MG63 (cell line): ENCODE results near the gene CXXC5. TPM values are rescaled to one million over a fixed set of nuclear protein-coding genes. Genes with fewer than 3 reads are reported as not detected.
A peak's percentile ranks its signal among the peaks of the same experiment; 100 is the strongest.
"Not testable (repeated sequence)": the region's sequence is repeated elsewhere in the genome, so short reads cannot be mapped to it uniquely, and the experiment has no call there.

Experiments
- DNase-seq: peaks from one replicate; pipeline ENCODE4 v3.0.0-alpha.2; 2020
- H3K27me3 ChIP-seq: fragments of 250-450 bp; sonication (Bioruptor Pico); 2 replicates; pipeline ENCODE4 v1.5.1; 2020; ENCODE audit warnings: mild to moderate bottlenecking, moderate library complexity
- H3K36me3 ChIP-seq: fragments of 250-450 bp; sonication (Bioruptor Pico); 2 replicates; pipeline ENCODE4 v1.5.1; 2020; ENCODE audit warnings: mild to moderate bottlenecking, moderate library complexity
- H3K4me3 ChIP-seq: fragments of 250-450 bp; sonication (Bioruptor Pico); 2 replicates; pipeline ENCODE4 v1.5.1; 2020; ENCODE audit warnings: mild to moderate bottlenecking, moderate library complexity
- H3K9me3 ChIP-seq: fragments of 250-450 bp; sonication (Bioruptor Pico); 2 replicates; pipeline ENCODE4 v1.5.1; 2020; ENCODE audit warnings: mild to moderate bottlenecking, moderate library complexity
- total RNA-seq: library from RNA; depleted of rRNA; stranded (reverse); fragments of >200 nt; shearing (Covaris generic); gene quantifications from 2 replicates; pipeline ENCODE4 v1.2.3, GENCODE V29; 2014; ENCODE audit warnings: low replicate concordance; rRNA removed

The CXXC5 gene
- total RNA-seq, 1 experiment from 2014 or later, result 193 TPM

DNA sequence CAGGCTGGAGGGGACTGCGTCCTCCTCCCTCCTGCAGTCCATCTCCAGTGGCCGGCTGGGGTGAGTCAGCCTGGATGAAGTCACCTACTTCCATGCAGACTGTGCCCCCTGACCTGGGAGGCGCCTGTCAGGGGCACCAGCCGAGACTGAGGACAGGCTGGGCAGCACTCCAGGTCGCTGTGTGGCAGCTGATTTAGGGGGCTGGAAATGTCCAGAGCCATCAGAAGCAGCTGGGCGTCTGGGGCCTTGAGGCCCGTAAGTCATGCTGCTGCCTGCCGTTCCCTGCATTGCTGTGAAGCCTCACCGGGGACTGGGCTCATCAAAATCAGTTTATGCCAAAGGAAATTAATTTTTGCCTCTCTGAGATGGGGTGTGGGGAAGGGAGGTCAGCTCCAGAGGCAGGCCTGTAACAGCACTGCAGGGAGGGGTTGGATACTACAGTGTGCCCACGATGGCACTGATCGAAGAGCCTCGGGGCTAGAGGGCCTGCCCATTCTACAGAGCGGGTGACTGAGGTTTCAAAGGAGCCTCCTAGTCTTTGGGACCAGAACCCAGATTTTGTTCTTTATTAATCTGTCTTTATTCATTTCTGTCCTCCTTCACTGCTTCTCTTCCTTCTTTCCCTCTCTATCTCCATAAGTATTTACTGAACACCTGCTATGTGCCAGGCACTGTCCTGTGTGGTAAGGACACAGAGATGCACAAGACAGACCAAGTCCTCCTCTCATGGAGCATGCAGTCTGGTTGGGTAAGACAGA, 77.1 kb downstream of the CXXC5 start:
- no peaks in the 10 kb centered on the region for H3K36me3 ChIP-seq
- no peak overlapping the region for H3K4me3 ChIP-seq
- DNase-seq, result peak; percentile 98
- H3K27me3 ChIP-seq, result no peaks in the 10 kb centered on the region
- peaks cover 2% of the 10 kb centered on the region for H3K9me3 ChIP-seq

DNA sequence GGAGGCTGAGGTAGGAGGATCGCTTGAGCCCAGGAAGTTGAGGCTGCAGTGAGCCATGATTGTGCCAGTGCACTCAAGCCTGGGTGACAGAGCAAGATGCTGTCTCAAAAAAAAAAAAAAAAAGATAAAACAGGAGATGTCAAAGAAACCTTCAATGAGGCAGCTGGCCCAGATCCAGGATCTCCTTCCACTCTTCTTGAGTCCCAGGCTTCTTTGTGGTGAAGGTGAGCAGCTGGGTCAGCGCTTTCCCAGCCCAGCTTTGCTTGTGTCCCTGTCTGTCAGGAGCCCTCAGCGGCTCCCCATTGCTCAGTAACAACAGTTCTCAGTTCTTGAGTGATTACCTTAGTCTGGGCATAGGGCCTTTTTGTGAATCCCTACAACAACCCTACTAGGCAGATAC, 78.1 kb downstream of the CXXC5 start:
- no peaks in the 10 kb centered on the region for H3K9me3 ChIP-seq
- H3K36me3 ChIP-seq, result no peaks in the 10 kb centered on the region
- no peak for DNase-seq
- H3K4me3 ChIP-seq, result no peak overlapping the region
- H3K27me3 ChIP-seq, result no peaks in the 10 kb centered on the region

DNA sequence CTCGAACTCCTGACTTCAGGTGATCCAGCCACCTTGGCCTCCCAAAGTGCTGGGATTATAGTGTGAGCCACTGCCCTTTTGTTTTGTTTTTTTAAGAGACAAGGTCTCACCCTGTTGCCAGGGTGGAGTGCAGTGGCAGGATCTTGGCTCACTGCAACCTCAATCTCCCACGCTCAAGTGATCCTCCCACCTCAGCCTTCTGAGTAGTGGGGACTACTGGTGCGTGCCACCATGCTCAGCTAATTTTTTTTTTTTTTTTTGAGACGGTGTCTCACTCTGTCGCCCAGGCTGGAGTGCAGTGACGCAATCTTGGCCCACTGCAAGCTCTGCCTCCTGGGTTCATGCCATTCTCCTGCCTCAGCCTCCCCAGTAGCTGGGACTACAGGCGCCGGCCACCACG, 79.5 kb downstream of the CXXC5 start:
- H3K36me3 ChIP-seq, H3K4me3 ChIP-seq, DNase-seq, H3K27me3 ChIP-seq, H3K9me3 ChIP-seq: not testable (repeated sequence)

DNA sequence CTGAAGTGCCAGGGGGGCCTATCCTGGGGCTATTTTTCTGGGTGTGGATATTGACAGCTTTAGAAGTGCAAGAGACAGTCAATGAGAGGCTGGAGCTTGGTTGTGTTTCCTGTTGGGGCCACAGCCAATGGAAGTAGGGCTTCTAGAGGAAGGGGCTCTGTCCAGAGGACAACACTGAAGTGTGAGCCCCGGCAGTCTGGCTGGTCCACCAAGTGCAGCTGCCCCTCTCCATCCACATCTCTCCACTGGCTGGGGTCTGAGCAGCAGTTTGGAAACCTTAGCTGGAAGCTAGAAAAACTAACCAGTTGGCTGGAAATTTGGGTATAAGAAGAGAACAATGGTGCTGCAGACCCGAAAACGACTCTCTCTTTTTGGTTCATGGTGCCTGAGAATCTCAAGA, 83.1 kb downstream of the CXXC5 start:
- Histone ChIP-seq H3K27me3 (no peaks in the 10 kb centered on the region), H3K36me3 (no peaks in the 10 kb centered on the region), H3K9me3 (no peaks in the 10 kb centered on the region), H3K4me3 (no peak overlapping the region)
- DNase-seq, result no peak

DNA sequence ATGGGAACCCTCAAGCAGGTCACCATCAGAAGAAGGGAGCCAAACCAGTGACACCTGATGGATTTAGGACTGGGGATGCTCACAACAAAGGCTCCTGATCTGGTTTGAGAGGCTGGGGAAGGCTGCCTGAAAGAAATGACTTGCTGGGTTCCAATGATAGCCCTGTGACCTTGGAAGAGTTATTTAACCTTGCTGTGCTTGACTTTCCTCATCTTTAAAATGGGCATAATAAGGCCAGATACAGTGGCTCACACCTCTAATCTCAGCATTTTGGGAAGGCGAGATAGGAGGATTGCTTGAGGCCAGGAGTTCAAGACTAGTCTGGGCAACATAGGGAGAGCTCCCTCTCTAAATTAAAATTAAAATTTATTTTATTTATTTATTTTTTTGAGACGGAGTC, 83.9 kb downstream of the CXXC5 start:
- Histone ChIP-seq H3K4me3 (no peak overlapping the region), H3K36me3 (no peaks in the 10 kb centered on the region), H3K27me3 (no peaks in the 10 kb centered on the region), H3K9me3 (no peaks in the 10 kb centered on the region)
- DNase-seq, result no peak

DNA sequence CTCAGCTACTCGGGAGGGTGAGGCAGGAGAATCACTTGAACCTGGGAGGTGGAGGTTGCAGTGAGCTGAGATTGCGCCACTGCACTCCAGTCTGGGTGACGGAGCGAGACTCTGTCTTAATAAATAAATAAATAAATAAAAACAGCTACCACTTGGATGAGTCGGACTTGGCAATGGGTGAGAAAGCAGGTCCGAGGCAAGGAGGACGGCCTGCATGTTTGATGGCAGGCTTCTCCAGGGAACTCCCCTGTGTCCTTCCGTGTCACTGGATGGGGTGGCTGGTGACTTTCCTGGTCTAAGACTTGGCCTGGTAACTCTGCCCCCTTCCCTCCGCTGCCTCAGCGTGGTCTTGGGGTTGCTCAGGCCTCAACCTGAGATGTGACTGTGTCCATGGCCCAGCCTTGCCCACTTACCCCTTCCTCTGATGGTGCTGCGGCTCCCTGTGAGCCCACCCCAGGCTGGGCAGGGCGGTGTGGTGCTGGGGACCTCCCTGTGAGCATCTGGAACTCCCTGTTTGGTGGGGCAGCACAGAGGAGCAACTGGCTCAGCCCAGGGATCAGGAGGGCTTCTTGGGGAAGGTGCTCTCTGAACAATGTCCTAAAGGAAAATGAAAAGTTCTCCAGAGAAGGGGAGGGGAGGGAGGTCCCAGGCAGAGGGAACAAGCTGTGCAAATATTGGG, 85.0 kb downstream of the CXXC5 start:
- DNase-seq, result no peak
- Histone ChIP-seq H3K36me3 (no peaks in the 10 kb centered on the region), H3K9me3 (no peaks in the 10 kb centered on the region), H3K4me3 (no peak overlapping the region), H3K27me3 (no peaks in the 10 kb centered on the region)

Other genes starting within 250 kb of the CXXC5 start
- gene SPATA24, start 244.3 kb upstream of the CXXC5 start, total RNA-seq, result 1.2 and 9.7 TPM in 2 replicates
- gene DNAJC18, start 208.8 kb upstream of the CXXC5 start, total RNA-seq, result not detected in 2 replicates
- 0.63 and 0.74 TPM in 2 replicates for gene ECSCR, start 185.6 kb upstream of the CXXC5 start, total RNA-seq
- not detected in 2 replicates for gene SMIM33, start 177.3 kb upstream of the CXXC5 start, total RNA-seq
- gene STING1, start 165.6 kb upstream of the CXXC5 start, total RNA-seq, result 45.6 and 54.5 TPM in 2 replicates
- 104 and 187 TPM in 2 replicates for gene UBE2D2, start 87.0 kb upstream of the CXXC5 start, total RNA-seq
- 0.16 TPM in 1 of 2 replicates, not detected in the other for gene PSD2, start 147.5 kb downstream of the CXXC5 start, total RNA-seq